SK-N-SH (cell line): ENCODE data around the gene HOXA5. TPM values are rescaled to one million over a fixed set of nuclear protein-coding genes. Genes with fewer than 3 reads are reported as not detected.

Experiments
- CTCF ChIA-PET: fragments of 300-600, 350-600 bp; formaldehyde crosslinking; extraction: SDS; loops from one replicate; lab custom pipeline; 2021; lab: Yijun Ruan, JAX
- POLR2A ChIA-PET: fragments of 350-600 bp; sonication (Branson Sonifier 250); formaldehyde crosslinking; extraction: SDS; loops from one replicate; lab custom pipeline; 2020; ENCODE audit warnings: antibody characterized with exemption, inconsistent platforms; lab: Yijun Ruan, JAX
- DNase-seq: peaks from one replicate; pipeline ENCODE4 v3.0.0; 2012
- H2AFZ ChIP-seq: fragments of 200-600 bp; sonication (generic); 2 replicates; pipeline ENCODE4 v1.8.1; 2016; ENCODE audit warnings: antibody characterized with exemption, mild to moderate bottlenecking, low read depth
- H3F3A ChIP-seq: fragments of 200-600 bp; sonication (generic); replicated peaks from 2 replicates; pipeline ENCODE3; 2016; ENCODE audit warnings: antibody characterized with exemption, mild to moderate bottlenecking; ENCODE audit not compliant: insufficient read depth
- H3K27ac ChIP-seq, 2 experiments: fragments of 200-500 bp in 1 of 2; fragments of 200-600 bp in 1 of 2; sonication (Bioruptor generic) in 1 of 2; sonication (generic), shearing (Covaris generic) in 1 of 2; 2 replicates each; pipeline versions ENCODE4 v1.5.1 to v1.6.1; 2014 to 2016; ENCODE audit warnings: low read depth in 2 of 2, inconsistent platforms in 1 of 2, low read length in 1 of 2, mild to moderate bottlenecking in 1 of 2, mixed read lengths in 1 of 2
- H3K27me3 ChIP-seq: fragments of 200-600 bp; sonication (generic), shearing (Covaris generic); 2 replicates; pipeline ENCODE4 v1.6.1; 2016; ENCODE audit warnings: mixed run types; ENCODE audit not compliant: insufficient read depth
- H3K36me3 ChIP-seq, 2 experiments: fragments of 200-500 bp in 1 of 2; fragments of 200-600 bp in 1 of 2; sonication (Bioruptor generic) in 1 of 2; sonication (generic) in 1 of 2; replicated peaks in 1 of 2; 2 replicates each; pipeline versions ENCODE3 to v1.5.1; 2014 to 2016; ENCODE audit warnings: low read length in 1 of 2, mild to moderate bottlenecking in 1 of 2; ENCODE audit not compliant: insufficient read depth in 2 of 2, control insufficient read depth in 1 of 2
- H3K4me1 ChIP-seq, 2 experiments: fragments of 200-500 bp in 1 of 2; fragments of 200-600 bp in 1 of 2; sonication (Bioruptor generic) in 1 of 2; sonication (generic), shearing (Covaris generic) in 1 of 2; 2 replicates each; pipeline versions ENCODE4 v1.5.1 to v1.6.1; 2014 to 2016; ENCODE audit warnings: low read depth in 1 of 2, low read length in 1 of 2, mixed run types in 1 of 2; ENCODE audit not compliant: insufficient read depth in 2 of 2, control insufficient read depth in 1 of 2
- H3K4me2 ChIP-seq: fragments of 200-600 bp; sonication (generic), shearing (Covaris generic); 2 replicates; pipeline ENCODE4 v1.6.1; 2017; ENCODE audit warnings: mixed run types
- H3K4me3 ChIP-seq, 2 experiments: fragments of 200-500 bp in 1 of 2; fragments of 200-600 bp in 1 of 2; sonication (Bioruptor generic) in 1 of 2; sonication (generic), shearing (Covaris generic) in 1 of 2; 2 replicates each; pipeline versions ENCODE4 v1.5.1 to v1.8.1; 2014 to 2016; ENCODE audit warnings: low read depth in 2 of 2, inconsistent platforms in 1 of 2, low read length in 1 of 2, mild to moderate bottlenecking in 1 of 2, mixed read lengths in 1 of 2, moderate library complexity in 1 of 2
- H3K79me2 ChIP-seq: fragments of 200-600 bp; sonication (generic); 2 replicates; pipeline ENCODE4 v1.8.1; 2017; ENCODE audit warnings: mild to moderate bottlenecking; ENCODE audit not compliant: insufficient read depth
- H3K9ac ChIP-seq: fragments of 200-600 bp; sonication (generic); 2 replicates; pipeline ENCODE4 v1.6.1; 2017; ENCODE audit warnings: mixed run types
- H3K9me2 ChIP-seq: fragments of 200-600 bp; sonication (generic); 2 replicates; pipeline ENCODE4 v1.6.1; 2017; ENCODE audit warnings: mixed run types
- H3K9me3 ChIP-seq: fragments of 200-600 bp; sonication (generic); 2 replicates; pipeline ENCODE4 v1.6.1; 2017; ENCODE audit warnings: mixed run types, mild to moderate bottlenecking, moderate library complexity
- H4K20me1 ChIP-seq: fragments of 200-600 bp; sonication (generic); 2 replicates; pipeline ENCODE4 v1.6.1; 2017; ENCODE audit warnings: mild to moderate bottlenecking, mixed run types; ENCODE audit not compliant: insufficient read depth
- CHD2 ChIP-seq: fragments of 150-350 bp; IDR thresholded peaks from 2 replicates; pipeline ENCODE4 v1.6.1; 2018; ENCODE audit warnings: low read length; ENCODE audit not compliant: partially characterized antibody
- CTCF ChIP-seq: fragments of 200-600 bp; sonication (generic); IDR thresholded peaks from 2 replicates; pipeline ENCODE4 v1.6.1; 2017; ENCODE audit warnings: antibody characterized with exemption, mild to moderate bottlenecking, moderate library complexity
- ELF1 ChIP-seq: IDR thresholded peaks from 2 replicates; pipeline ENCODE4 v1.4.0; 2012
- EP300 ChIP-seq, 2 experiments: IDR thresholded peaks; 2 replicates each; pipeline versions ENCODE4 v1.4.0 to v1.6.1; 2012; ENCODE audit warnings: borderline replicate concordance in 1 of 2, low read depth in 1 of 2, low read length in 1 of 2
- FOSL2 ChIP-seq: IDR thresholded peaks from 2 replicates; pipeline ENCODE4 v1.4.0; 2012; ENCODE audit warnings: low read depth, mild to moderate bottlenecking, moderate library complexity, borderline replicate concordance
- FOXM1 ChIP-seq: IDR thresholded peaks from 2 replicates; pipeline ENCODE4 v1.4.0; 2012; ENCODE audit warnings: low read depth, mild to moderate bottlenecking
- JUND ChIP-seq: IDR thresholded peaks from 2 replicates; pipeline ENCODE4 v1.4.0; 2012
- NFIC ChIP-seq: IDR thresholded peaks from 2 replicates; pipeline ENCODE4 v1.4.0; 2012; ENCODE audit warnings: borderline replicate concordance
- NRF1 ChIP-seq: IDR thresholded peaks from 2 replicates; pipeline ENCODE4 v1.6.1; 2012; ENCODE audit warnings: low read depth, mild to moderate bottlenecking, low read length
- PBX3 ChIP-seq: IDR thresholded peaks from 2 replicates; pipeline ENCODE4; 2012
- POLR2AphosphoS5 ChIP-seq: IDR thresholded peaks from 2 replicates; pipeline ENCODE4 v1.6.1; 2012; ENCODE audit warnings: low read depth, low read length
- RCOR1 ChIP-seq: fragments of 150-350 bp; IDR thresholded peaks from 2 replicates; pipeline ENCODE4 v1.6.1; 2017; ENCODE audit warnings: antibody characterized with exemption, low read length
- SIN3A ChIP-seq: IDR thresholded peaks from 2 replicates; pipeline ENCODE4 v1.6.1; 2012; ENCODE audit warnings: low read depth, mild to moderate bottlenecking, low read length, moderate library complexity, borderline replicate concordance
- SMC3 ChIP-seq: IDR thresholded peaks from 2 replicates; pipeline ENCODE4 v1.6.1; 2012; ENCODE audit warnings: low read depth, low read length, improper control_type of control experiment
- TAF1 ChIP-seq: IDR thresholded peaks from 2 replicates; pipeline ENCODE4 v1.6.1; 2012; ENCODE audit warnings: low read depth, mild to moderate bottlenecking, low read length, moderate library complexity, borderline replicate concordance
- USF1 ChIP-seq: IDR thresholded peaks from 2 replicates; pipeline ENCODE4 v1.4.0; 2012; ENCODE audit warnings: low read depth, borderline replicate concordance
- USF2 ChIP-seq: fragments of 150-350 bp; IDR thresholded peaks from 2 replicates; pipeline ENCODE4 v1.6.1; 2017; ENCODE audit warnings: antibody characterized with exemption, low read length, low read depth, borderline replicate concordance
- YY1 ChIP-seq: IDR thresholded peaks from 2 replicates; pipeline ENCODE4 v1.4.0; 2012; ENCODE audit warnings: low read depth, mild to moderate bottlenecking
- ZBTB33 ChIP-seq: IDR thresholded peaks from 2 replicates; pipeline ENCODE4 v1.4.0; 2012; ENCODE audit warnings: low read depth, borderline replicate concordance
- WGBS: methylation state at CpG from one replicate; pipeline ENCODE4 v1.1.6; 2017; ENCODE audit warnings: low lambda C conversion rate; 5-methylcytosine and 5-hydroxymethylcytosine counted together
- polyA plus RNA-seq, 3 experiments: library from polyadenylated mRNA; depleted of rRNA; stranded (reverse); fragments of >200 nt; gene quantifications; 2 replicates each; pipeline ENCODE4 v1.2.3, GENCODE V29; 2012

HOXA5 gene
- polyA plus RNA-seq, 1 of the 3 experiments (the other 2 are of a cell fraction), result not detected

- Histone ChIP-seq H3F3A (peaks cover 10% of the 10 kb centered on the region), H3K4me2 (peak overlapping the region; percentile 97), H3K36me3 (no peaks in the 10 kb centered on the region), H3K9me2 (no peaks in the 10 kb centered on the region), H4K20me1 (no peaks in the 10 kb centered on the region), H3K79me2 (no peaks in the 10 kb centered on the region), H3K4me1 (peaks cover 0 to 8% of the 10 kb centered on the region in 2 experiments; a peak in 1 of 4 replicates), H2AFZ (peak overlapping the region; percentile 99; the same call in 1 of the 2 replicates), H3K9ac (no peak overlapping the region), H3K27me3 (peaks cover 91% of the 10 kb centered on the region), H3K9me3 (no peaks in the 10 kb centered on the region), H3K27ac (no peak overlapping the region), H3K4me3 (peak overlapping the region; percentile 39 to 70)
- CTCF ChIA-PET, result interaction anchor here (0.6 to 12.1 kb wide), 71 partner anchors 13 to 1274 kb away, joined by 3 to 270 read pairs (median 4); partner anchors contain the start of genes HIBADH, HOXA10, HOXA11 and HOXA3
- DNase-seq, result no peak
- WGBS, result 15% methylated on average over 24 of the region's 27 CpGs
- TF ChIP-seq FOSL2 (no peak), CTCF (0 out of 2 replicates have a peak, but pooled peaks have one; percentile 35)
- POLR2A ChIA-PET, result interaction anchor here (1.3 kb wide), 1 partner anchor 11 kb away, joined by 3 read pairs; no protein-coding TSS in a partner anchor
Measured at GRCh38 chr7:27161214-27161720, 17.8 kb upstream of the HOXA5 start.

GRCh38 chr7:27160546-27161213 lies 17.2 kb upstream of the HOXA5 start:
- no peaks in the 10 kb centered on the region for H3K79me2 ChIP-seq
- peaks cover 91% of the 10 kb centered on the region for H3K27me3 ChIP-seq
- peaks cover 0 to 8% of the 10 kb centered on the region in 2 experiments; a peak in 1 of 4 replicates for H3K4me1 ChIP-seq
- no peaks in the 10 kb centered on the region for H3K9me2 ChIP-seq
- peak overlapping the region; percentile 39 to 70 for H3K4me3 ChIP-seq
- H3K9ac ChIP-seq, result no peak overlapping the region
- peak; percentile 96 for DNase-seq
- CTCF ChIA-PET, result interaction anchor here (0.6 to 12.1 kb wide), 74 partner anchors 13 to 1281 kb away, joined by 3 to 270 read pairs (median 4); partner anchors contain the start of genes HIBADH, HOXA10, HOXA11 and HOXA3
- peak overlapping the region; percentile 97 for H3K4me2 ChIP-seq
- H3K36me3 ChIP-seq, result no peaks in the 10 kb centered on the region
- H2AFZ ChIP-seq, result peak overlapping the region; percentile 99
- no peak overlapping the region for H3K27ac ChIP-seq
- H3F3A ChIP-seq, result peaks cover 10% of the 10 kb centered on the region
- POLR2A ChIA-PET, result interaction anchor here (1.3 kb wide), 1 partner anchor 11 kb away, joined by 3 read pairs; no protein-coding TSS in a partner anchor
- no peaks in the 10 kb centered on the region for H3K9me3 ChIP-seq
- H4K20me1 ChIP-seq, result no peaks in the 10 kb centered on the region
- WGBS, result 4% methylated on average over 36 of the region's 54 CpGs
- TF ChIP-seq SMC3 (peak; percentile 90), POLR2AphosphoS5 (no peak), SIN3A (no peak), NRF1 (no peak), CHD2 (no peak), PBX3 (no peak), RCOR1 (peak; percentile 59; the same call in 1 of the 2 replicates), ZBTB33 (no peak), FOSL2 (no peak), JUND (no peak), EP300 (IDR thresholded peaks at IDR 0.05; ENCODE audit: borderline replicate concordance in 1 of 2, low read depth in 1 of 2, low read length in 1 of 2) (no peak), USF1 (no peak), NFIC (no peak), ELF1 (no peak), TAF1 (no peak), FOXM1 (no peak), YY1 (peak; percentile 94), USF2 (no peak)
